Left renal pelvis (tissue), 4 donors: ENCODE results near the gene IL10RB. TPM values are rescaled to one million over a fixed set of nuclear protein-coding genes. Genes with fewer than 3 reads are reported as not detected.

Experiments used
- DNase-seq, 4 donors: peaks; one replicate each; pipeline ENCODE4 v3.0.0-alpha.2; 2013; ENCODE audit warnings: low read depth in 4 of 4, low spot score in 3 of 4
- polyA plus RNA-seq, 4 donors: library from polyadenylated mRNA; unstranded; fragments of 120-200 nt; gene quantifications; one replicate each; pipeline ENCODE4 v1.2.1, GENCODE V29; 2013; ENCODE audit not compliant: insufficient read length in 4 of 4

Gene IL10RB
- polyA plus RNA-seq, 4 donors: 25.0 to 36.2 (median 29.1) TPM

GRCh38 chr21:33262921-33263320 is 3.2 kb upstream of the IL10RB start:
- no peak for DNase-seq

DNA sequence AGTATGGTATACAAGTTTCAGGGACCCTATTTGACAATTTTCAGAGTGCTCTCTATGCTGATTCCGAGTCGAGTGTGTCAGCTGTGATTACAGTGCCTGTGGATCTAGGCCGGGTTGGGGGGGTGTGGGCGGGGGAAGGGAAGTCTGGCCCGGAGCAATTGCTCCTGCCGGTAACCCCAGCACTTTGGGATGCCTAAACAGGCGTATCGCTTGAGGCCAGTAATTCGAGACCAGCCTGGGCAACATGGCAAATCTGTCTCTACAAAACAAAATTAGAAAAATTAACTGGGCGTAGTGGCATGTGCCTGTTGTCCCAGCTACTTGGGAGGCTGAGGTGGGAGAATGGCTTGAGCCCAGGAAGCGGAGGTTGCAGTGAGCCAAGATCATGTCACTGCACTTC is 1.6 kb upstream of the IL10RB start:
- DNase-seq: no peak

DNA sequence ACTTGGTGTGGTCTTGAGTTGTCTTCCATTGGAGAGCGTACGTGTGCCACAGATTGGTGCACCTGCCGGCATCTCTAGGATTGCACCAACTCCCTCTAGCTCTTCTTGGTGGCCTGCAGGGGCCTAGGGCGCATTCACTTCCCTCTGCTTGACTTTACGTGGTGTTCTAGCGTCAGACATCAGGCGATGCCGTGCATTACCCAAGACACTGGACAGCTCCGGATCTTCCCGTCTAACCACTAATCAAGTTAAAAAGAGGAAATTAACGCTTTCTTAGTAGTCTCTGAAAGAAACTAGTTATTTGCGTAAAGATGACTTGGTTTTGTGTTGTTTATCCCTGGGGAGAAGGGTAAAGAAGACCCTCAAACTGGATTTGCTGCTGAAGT is 510 bp upstream of the IL10RB start:
- no peak for DNase-seq

GRCh38 chr21:33266789-33267135 is 595 bp downstream of the IL10RB start:
- no peak for DNase-seq

- DNase-seq: no peak
These were observed 1.1 kb downstream of the IL10RB start for GRCh38 chr21:33267250-33267649.

GRCh38 chr21:33268393-33268736 is 2.2 kb downstream of the IL10RB start:
- DNase-seq: no peak

- no peak for DNase-seq
These were observed 2.7 kb downstream of the IL10RB start for GRCh38 chr21:33268737-33269441.

DNA sequence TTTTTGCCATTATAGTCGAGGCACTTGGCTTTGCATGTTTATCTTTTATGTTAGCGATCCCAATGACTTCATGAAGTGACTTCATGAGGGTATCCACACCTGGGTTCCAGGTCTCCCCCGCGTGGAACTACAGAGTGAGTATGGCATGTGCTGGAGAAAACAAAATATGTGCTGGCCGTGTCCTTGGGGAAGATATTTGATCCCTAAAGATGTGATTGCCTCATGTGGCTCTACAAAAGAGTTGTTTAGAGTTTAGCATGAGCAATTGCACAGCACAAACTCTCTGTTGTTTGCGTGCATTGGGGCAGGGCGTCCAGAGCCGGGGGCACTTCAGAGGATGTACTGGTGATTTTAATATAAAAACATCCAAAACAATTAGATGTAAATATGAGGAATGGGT is 4.8 kb downstream of the IL10RB start:
- no peak for DNase-seq

- no peak for DNase-seq
These were observed 6.9 kb downstream of the IL10RB start for GRCh38 chr21:33273044-33273443.

DNA sequence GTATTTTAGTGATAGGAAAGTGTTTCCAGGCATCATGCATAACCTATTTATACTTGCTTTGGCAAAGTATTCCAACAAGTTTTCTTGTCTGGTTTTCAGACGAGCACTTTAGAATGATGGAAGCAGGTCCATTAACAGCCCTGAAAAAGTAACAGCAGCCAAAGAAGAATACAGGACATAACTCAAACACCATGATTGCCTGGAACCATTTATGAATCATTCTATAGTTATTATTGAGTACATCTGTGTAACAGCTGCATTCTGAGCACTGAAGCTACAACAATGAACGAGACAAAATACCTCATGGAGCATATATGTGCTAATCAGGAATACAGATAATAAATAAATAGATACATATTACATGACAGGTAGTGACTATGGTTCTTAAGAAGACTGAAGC is 12.6 kb downstream of the IL10RB start:
- no peak for DNase-seq

DNA sequence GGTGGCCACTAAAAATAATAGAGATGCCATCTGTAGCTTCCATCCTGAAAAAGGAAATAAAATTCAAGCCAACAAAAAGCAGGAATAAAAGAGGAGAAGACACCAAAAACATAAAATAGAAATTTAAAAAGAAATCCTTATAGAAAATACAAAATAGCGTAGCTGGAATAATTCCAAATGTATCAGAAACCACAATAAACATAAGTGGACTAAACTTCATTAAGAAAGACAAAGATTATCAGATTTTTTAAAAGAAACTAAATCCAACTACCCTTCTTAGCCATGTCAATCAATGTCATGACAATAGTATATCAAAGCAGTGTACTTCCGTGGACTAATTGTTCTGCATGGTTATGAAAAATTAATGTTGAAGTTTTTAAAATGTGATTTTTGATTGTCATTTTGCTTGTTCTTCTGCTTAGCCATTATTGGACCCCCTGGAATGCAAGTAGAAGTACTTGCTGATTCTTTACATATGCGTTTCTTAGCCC is 13.2 kb downstream of the IL10RB start:
- DNase-seq: no peak

- no peak for DNase-seq
These were observed 15.0 kb downstream of the IL10RB start for GRCh38 chr21:33281096-33281652.

DNA sequence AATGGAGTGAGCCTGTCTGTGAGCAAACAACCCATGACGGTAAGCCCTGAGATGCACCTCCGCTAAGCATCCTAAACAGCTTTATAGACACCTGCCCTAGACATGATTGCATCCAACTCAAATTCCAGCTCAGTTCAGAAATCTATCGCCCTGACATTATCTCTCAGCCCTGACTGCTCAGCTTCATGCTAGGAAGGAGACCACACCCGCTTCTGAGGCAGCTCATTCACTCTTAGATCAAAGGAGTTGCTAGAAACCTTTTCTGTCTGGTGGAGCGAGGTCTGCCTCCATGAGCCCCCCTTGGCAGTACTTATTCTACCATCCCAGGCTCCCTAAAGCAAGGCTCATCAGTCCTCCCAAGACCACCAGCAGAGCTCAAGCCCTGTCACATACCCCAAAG is 17.0 kb downstream of the IL10RB start:
- DNase-seq: no peak

- no peak for DNase-seq
These were observed 19.9 kb downstream of the IL10RB start for GRCh38 chr21:33286076-33286475.

DNA sequence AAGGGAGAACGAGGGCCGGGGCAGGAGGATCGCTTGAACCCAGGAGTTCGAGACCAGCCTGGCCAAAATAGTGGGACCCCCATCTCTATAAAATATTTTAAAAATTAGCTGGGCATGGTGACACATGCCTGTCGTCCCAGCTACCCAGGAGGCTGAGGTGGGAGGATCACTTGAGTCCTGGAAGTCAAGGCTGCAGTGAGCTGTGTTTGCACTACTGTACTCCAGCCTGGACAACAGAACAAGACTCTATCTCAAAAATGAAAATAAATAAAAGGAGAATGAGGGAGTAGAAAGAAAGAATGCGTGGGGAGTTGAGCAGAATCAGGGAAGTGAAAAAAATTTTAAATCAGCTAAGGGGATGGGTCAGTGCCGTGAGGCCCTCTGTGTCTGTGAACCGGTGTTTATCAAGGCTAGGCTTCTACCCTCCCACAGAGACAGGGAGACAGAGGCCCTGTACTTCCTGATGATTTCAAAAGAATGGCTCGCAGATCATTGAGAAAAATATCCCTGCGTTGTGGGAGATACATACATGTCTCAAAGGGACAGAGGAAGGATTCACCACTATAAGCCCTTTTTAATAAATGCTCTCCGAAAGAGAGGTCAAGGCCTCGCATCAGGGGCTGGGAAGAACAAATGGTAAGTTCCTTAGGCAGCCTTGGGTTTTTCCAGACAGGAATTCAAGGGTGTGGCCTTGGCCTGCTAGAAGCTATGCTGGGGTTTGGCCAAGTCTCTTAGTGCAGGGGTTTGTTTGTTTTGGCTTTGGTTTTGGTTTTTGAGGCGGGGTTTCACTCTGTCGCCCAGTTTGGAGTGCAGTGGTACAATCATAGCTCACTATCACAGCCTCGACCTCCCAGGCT is 20.7 kb downstream of the IL10RB start:
- DNase-seq: peak in 2 of 4 donors; percentile 22 to 28

DNA sequence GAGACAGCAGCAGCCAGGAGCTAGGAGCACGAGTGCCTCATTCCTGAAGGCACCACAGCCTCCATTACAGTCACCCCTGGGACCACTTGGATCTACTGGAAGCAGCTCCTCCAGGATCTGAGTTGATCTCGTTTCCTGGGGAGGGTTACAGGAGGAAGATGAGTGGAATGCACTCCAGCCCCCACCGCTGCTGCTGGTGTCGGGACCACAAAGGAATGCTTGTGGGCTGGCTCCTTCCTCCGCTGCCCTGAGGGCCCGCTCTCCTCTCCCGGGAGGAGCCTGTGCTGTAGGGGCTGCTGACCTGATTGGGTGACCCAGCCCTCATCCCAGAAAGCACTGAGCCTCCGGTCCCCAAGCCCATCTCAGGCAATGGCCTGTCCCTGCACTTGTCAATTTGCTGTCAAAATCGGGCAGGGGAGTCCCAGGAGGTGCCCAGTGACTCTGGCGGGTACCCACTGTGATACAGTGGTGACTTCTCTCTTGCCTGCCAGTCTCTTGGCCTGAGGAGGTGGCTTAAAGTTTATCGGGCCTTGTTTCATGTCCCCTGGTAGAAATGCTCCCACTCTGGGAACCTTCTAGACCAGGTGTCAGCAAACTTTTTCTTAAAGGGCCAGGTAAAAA is 23.1 kb downstream of the IL10RB start:
- DNase-seq: no peak

DNA sequence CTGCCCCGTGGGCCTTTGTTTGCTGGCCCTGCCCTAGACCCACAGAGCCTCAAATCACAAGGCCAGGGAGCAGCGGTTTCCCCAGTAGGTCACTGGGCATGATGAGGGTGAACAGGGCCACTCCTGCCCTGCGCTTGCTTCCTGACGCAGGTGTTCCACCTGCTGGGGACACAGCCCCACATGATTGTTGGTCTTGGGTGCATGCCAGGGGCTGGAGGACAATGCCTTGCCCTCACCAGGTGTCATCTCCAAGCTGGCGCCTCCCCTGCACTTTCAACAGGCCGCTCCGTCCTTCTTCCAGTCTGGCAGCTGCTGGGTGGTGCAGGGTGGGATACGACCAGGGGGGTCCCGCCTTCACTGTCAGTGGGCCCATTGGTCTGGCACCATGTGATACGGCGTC is 24.3 kb downstream of the IL10RB start:
- no peak for DNase-seq

DNA sequence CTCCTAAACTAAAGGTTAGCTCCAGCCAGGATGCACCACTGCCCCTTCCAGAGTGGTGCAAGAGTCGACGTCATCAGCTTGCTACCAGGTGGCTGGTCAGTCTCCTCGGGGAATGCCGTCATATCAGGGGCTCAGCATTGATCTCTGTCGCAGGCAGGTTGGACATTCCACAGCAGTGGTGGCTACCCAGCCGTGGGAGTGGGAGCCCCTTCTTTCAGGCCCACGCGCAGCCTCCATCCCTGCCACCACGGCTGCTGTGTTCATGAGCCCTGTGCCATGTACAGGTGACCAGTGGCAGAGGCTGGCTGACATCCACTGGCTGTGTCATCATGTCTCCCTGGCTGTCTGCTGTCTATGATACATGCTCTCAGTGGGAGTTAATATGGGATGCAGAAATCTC is 25.5 kb downstream of the IL10RB start:
- no peak for DNase-seq

DNA sequence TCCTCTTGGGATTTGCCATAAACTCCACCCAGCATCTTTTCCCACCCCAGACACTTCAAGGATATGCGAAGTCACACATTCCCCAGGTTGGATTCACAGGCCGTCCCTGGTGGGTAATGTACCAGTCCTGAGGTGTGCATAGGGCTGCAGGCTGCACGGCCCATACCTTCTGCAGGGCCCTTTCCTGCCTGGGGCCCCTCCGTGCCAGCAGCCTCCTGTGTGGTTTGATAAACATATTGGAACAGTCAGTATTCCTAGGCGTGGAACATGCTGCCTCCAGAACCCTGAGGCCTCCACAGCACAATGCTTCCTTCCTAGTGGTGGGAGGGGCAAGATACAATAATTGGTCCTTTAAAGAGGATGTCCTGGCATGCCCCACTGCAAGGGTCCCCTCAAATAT is 26.6 kb downstream of the IL10RB start:
- no peak for DNase-seq

DNA sequence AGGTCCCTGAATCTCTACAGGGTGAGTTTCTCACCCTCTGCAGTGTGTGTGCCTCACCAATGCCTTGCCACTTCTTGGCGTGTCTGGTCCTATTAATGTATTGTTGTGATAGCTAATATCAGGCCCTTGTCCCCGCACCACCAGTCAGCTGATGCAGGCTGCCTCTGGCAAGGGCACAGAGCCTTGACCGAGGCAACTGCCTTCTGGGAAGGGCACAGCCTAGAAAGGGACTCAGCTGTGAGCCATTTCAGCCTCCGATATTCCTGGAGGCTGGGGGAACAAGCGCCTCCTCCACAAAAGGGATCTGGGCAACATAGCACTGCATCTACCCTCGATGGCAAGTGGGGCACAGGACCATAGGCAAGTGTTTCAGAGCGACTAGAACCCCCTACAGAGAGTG is 27.0 kb downstream of the IL10RB start:
- no peak for DNase-seq

DNA sequence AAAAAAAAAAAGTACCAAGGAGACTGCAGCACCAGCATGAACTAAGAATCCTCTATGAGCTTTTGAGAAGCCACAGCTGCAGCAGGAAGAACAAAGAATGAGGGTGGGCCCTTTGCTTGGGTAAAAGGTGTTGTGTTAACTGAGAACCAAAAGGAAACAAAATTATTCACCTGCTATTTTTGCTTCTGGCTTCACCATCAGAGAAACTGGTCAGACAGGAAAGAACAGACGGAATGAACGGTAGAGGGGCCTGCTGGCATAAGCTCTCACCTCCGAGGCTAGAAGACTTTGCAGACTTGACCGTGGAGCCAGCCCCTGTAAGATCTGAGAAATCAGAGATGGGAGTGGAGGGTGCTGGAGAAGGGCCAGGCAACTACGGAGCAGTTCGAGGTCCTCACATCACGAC is 27.6 kb downstream of the IL10RB start:
- DNase-seq: no peak
